Head of caudate nucleus (tissue), 42 donors: ENCODE results near the gene CSNK1G2.

Experiments used
- DNase-seq, 42 donors: peaks; one replicate each; pipeline versions ENCODE4 v3.0.0 to v3.0.0-alpha.2; 2020 to 2021; ENCODE audit warnings: mixed read lengths in 7 of 42
- intact Hi-C: fragments of 100-400 bp; cut with DNase I; formaldehyde crosslinking; loops from one replicate; pipeline ENCODE4 v1.15.0; 2022

The CSNK1G2 gene

DNA sequence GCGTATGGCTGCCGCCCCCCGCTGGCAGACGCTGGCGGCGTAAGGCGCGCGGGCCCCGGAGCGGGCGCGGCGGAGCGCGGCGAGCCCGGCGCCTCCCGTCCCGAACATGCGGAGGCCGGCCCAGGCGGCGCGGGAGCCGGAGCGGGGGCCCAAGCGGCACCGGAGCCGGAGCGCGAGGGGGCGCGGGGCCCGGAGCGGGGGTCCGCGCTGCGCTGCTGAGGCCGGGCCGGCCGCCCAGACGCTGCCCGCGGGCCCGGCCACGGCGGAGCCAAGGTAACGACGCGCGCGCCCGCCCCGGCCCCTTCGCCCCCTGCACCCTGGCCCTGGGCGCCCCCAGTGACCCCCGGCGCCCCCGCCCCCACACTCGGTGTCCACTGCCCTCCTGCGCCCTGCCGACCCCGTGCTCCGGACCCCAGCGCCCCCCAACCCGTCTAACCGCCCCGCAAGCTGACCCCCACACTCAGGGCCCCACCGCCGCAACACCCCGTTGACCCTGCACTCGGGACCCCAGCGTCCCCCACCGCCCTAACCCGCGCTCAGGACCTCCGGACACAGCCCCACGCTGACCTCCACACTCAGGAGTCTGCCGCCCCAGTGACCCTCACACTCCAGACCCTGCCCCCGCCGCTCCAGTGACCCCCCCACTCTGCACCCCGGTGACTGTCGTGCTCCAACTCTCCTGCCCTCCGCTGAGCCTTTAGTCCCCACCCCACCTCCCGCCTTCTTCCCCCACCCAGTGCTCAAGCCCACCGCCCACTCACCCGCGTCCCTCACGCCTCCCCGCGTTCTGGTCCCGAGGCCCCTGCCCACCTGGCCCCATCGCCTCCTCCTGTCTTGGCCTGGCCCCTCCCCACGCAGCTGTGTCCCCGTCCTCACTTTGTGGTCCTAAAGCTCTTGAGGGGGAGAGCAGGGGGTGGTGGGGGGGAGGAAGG is at the start of gene CSNK1G2:
CSNK1G2 (plus strand) TSS at position 27 of the 932 bp plus-strand sequence. CDS start 28,601 bp downstream, outside the sequence.
- intact Hi-C loops: no loop called here
- peak in 1 of 42 donors; percentile 31 for DNase-seq

DNA sequence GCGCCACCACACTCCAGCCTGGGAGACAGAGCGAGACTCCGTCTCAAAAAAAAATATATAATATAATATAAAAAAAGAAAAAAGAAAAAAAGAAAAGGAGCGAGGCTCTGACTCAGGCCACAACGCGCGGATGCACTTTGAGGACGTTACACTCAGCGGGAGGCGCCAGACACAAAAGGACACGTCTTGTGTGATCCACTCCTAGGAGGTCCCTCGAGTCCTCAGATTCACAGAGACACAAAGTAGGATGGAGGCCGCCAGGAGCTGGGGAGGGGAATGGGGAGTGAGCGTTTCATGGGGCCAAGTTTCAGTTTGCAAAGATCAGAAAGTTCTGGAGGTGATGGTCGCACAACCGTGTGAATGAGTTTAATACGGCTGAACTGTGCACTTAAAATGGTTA is 47.2 kb upstream of the CSNK1G2 start:
- intact Hi-C loops: no loop called here
- DNase-seq: no peak

DNA sequence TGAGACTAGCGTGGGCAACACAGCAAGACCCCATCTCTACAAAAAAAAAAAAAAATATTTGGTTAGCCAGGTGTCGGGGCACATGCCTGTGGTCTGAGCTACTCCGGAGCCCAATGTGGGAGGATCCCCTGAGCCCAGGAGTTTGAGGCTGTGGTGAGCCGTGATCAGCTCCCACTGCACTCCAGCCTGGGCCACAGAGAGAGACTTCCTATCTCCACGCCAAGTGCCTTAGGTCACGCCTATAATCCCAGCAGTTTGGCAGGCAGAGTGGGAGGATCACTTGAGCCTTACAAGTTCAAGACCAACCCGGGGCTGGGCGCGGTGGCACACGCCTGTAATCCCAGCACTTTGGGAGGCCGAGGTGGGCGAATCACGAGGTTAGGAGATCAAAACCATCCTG is 44.5 kb upstream of the CSNK1G2 start:
- no peak for DNase-seq
- intact Hi-C loops: no loop called here

DNA sequence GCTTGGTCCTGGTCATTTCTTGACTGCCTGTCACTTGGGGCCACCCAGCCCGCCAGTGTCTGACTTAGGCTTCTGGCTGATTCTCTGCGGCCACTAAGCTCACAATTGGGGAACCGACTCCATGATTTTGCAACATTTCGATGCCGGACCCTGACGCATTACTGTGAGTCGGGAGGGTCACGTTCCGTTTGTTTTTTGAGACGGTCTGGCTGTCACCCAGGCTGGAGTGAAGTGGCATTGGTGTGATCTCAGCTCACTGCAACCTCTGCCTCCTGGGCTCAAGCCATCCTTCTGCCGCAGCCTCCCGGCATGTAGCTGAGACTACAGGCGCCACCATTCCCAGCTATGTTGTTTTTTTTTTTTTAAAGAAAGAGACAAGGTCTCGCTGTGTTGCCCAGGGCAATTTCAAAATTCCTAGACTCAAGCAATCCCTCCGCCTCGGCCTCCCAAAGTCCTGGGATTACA is 39.0 kb upstream of the CSNK1G2 start:
- intact Hi-C loops: no loop called here

GRCh38 chr19:1902923-1903322 is 38.0 kb upstream of the CSNK1G2 start:
- intact Hi-C loops: no loop called here
- DNase-seq: no peak

More for the DNA sequence above, 39.0 kb upstream of the CSNK1G2 start:
- peak in 21 of 42 donors; percentile 15 to 70 (median 40) for DNase-seq

- intact Hi-C loops: no loop called here
- no peak for DNase-seq
Observed at GRCh38 chr19:1904860-1905109, 36.2 kb upstream of the CSNK1G2 start.

GRCh38 chr19:1905110-1905862 is 35.7 kb upstream of the CSNK1G2 start, which contains the start of the genes ADAT3 and SCAMP4:
Gene ADAT3, plus strand, starts transcription at chr19:1905399. Its CDS starts 6,649 bp downstream, at chr19:1912048.
Gene SCAMP4, plus strand, starts transcription at chr19:1905399. Its CDS starts 9,621 bp downstream, at chr19:1915020.
- peak; percentile 95 to 100 (median 99) for DNase-seq
- intact Hi-C loops: no loop called here

GRCh38 chr19:1905863-1906375 is 35.1 kb upstream of the CSNK1G2 start:
- DNase-seq: no peak
- intact Hi-C loops: no loop called here

DNA sequence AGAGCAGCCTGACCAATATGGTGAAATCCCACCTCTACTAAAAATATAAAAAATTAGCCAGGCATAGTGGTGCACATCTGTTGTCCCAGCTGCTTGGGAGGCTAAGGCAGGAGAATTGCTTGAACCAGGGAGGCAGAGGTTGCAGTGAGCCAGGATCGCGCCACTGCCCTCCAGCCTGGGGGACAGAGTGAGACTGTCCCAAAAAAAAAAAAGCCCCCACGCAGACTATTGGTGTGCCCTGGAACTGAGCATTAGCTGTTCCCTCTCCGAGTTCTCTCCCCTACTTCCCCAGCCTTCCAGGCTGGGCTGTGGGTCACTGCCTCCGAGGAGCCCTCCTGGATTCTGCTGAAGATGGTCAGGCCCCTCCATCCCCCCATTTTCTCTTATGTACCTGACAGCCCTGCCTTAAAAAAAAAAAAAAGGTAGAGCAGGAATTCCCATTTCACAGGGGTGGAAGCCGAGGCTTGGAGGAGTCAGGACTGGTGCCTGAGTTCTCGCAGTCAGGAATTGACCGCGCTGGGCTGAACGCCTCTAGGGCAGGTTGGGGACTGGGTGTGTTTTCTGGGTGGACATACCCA is 33.9 kb upstream of the CSNK1G2 start:
- no peak for DNase-seq
- intact Hi-C loops: no loop called here

DNA sequence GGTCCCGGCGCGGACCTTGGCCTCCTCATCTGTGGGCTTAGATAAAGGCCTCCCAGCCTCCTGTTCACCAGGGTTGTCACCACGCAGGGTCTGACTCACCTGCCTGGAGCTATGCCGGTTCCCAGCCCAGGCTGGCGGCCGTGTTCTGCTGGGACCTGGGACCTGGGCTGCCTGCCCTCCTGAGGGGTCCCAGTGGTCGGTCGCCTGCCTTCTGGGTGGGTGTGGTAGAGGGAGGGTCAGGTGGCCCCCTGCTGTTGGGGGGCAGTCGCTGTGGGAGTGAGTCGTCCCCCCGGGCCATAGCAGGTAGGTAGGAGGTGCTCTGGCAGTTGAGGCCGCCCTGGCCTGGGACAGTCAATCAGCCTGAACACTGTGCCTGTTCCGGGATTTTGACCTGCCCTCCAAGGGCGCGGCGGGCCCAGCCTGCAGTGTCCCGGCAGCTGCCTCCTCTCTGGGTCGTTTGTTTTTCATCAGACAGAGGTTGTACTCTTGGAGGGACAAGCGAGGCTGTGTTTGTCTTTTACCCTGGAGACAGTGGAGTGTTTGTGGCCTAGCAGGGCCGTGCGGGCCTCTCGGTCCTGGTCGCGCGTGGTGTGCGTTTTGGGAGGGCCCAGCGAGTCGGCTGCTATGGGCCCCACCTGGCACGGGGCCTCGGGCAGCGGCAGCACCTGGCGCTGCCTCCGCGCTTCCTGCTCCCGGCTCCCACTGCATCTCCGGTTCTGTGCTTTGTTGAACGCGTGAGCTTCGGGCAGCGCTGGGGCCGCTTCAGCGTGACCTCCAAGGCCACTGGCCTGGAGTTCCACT is 33.2 kb upstream of the CSNK1G2 start:
- DNase-seq: peak in 23 of 42 donors; percentile 11 to 70 (median 47)
- intact Hi-C loops: no loop called here

DNA sequence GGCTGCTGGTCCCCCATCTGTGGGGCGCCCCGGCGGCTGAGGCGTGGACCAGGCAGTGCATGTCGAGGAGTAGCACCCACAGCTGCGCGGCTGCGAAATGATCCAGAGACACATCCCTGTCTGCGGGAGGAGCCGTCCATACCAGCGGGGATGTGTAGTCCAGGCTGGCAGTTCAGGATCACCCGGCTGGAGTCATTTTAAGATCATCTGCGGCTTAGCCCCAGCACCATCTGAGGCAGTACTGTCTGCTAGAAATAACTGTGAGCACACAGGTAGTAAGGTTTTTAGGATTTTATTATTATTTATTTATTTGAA is 32.7 kb upstream of the CSNK1G2 start:
- intact Hi-C loops: no loop called here
- DNase-seq: peak in 6 of 42 donors; percentile 16 to 47 (median 34)

DNA sequence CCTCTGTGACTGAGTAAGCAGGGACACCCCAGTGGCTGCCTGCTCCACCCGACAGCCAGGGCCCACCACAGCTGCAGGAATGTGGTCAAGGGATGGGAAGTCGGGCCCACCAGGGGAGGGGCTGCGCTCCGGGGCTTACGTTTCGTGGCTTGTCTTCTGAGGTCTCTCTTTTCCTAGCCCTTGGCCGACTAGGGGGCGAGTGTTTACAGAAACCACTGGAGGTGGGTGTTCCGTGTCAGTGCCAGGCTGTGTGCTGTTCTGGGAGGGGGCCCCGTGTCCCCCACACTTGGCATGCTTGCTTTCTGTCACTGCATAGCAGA is 31.3 kb upstream of the CSNK1G2 start:
- intact Hi-C loops: no loop called here
- DNase-seq: no peak

DNA sequence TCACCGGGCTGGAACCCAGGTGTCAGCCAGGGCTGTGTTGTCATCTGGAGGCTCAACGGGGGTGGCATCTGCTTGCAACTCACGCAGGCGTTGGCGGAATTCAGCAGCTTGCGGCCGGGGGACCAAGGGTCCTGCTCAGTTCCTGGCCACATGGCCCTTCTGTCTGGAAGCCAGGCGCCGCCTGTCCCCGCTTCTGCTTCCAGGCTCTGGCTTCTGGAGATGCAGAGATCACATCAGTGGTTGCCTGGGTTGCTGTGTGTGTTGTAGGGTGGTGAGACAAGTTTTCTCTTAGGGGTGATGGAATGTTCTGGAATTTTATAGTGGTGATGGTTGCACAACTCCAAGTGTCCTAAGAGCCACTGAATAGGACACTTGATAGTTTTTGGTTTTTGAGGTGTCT is 30.8 kb upstream of the CSNK1G2 start:
- DNase-seq: peak in 8 of 42 donors; percentile 16 to 52 (median 36)
- intact Hi-C loops: no loop called here

GRCh38 chr19:1911098-1911497 is 29.9 kb upstream of the CSNK1G2 start:
- DNase-seq: no peak
- intact Hi-C loops: no loop called here

GRCh38 chr19:1911995-1912394 is 29.0 kb upstream of the CSNK1G2 start:
- intact Hi-C loops: no loop called here
- DNase-seq: no peak

- DNase-seq: no peak
- intact Hi-C loops: no loop called here
Observed at GRCh38 chr19:1912760-1913505, 28.0 kb upstream of the CSNK1G2 start.

DNA sequence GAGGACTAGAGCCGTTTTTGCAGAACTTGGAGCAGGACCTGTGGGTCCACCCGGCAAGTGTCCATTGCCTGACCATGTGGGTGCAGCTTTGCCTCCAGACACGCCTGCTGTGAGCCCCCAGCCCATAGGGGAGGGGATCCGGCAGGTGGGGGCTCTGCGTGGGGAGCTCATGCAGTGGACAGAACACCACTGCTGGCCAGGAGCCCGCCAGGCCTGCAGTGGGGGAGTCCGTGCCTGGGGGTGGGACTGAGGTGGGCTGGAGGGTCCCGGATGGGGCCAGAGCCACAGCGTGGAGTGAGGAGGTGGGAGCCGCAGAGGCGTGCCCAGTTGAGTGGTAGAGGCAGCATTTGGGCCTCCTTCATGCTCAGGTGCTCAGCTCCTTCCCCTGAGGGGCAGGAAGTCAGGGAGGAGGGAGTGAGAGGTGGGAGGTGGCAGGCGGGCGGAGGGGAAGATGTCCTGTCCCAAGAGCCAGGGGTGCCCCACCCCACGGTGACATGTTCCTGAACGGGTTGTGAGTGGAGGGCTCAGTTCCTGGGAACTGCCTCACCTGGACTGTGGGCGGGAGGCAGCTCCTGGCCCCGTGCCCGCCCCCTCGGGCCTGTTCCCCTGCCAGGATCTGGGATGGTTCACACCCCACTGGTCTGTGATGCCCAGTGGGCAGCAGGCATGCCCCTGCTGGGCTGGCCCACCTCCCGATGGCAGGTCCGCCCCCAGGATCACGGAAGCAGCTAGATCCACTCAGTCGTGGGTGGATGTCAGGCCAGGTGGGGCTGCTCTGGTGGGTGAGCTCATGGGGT is 27.0 kb upstream of the CSNK1G2 start:
- intact Hi-C loops: no loop called here

More for the DNA sequence above, 27.0 kb upstream of the CSNK1G2 start:
- DNase-seq: no peak
